Neural crest cell (in vitro differentiated cells): ENCODE data around the gene USP30. TPM values are rescaled to one million over a fixed set of nuclear protein-coding genes. Genes with fewer than 3 reads are reported as not detected.

Source experiments
- DNase-seq: peaks from one replicate; pipeline ENCODE4 v3.0.0; 2021; ENCODE audit warnings: low read depth, mixed read lengths, low spot score
- H3K27ac Mint-ChIP-seq: one replicate; pipeline ENCODE4 v1.8.0; 2021; ENCODE audit warnings: mild to moderate bottlenecking, mixed read lengths; ENCODE audit not compliant: unreplicated experiment
- H3K27me3 Mint-ChIP-seq: 2 replicates; pipeline ENCODE4 v1.8.0; 2021; ENCODE audit warnings: low read depth, mild to moderate bottlenecking, mixed read lengths
- H3K36me3 Mint-ChIP-seq: 2 replicates; pipeline ENCODE4 v1.8.0; 2021; ENCODE audit warnings: low read depth, mild to moderate bottlenecking, mixed read lengths
- H3K4me1 Mint-ChIP-seq: 2 replicates; pipeline ENCODE4 v1.8.0; 2021; ENCODE audit warnings: mixed read lengths
- H3K4me3 Mint-ChIP-seq: one replicate; pipeline ENCODE4 v1.8.0; 2021; ENCODE audit warnings: mild to moderate bottlenecking, mixed read lengths
- H3K9me3 Mint-ChIP-seq: 2 replicates; pipeline ENCODE4 v1.8.0; 2021; ENCODE audit warnings: mixed read lengths
- total RNA-seq: library from RNA; stranded (reverse); gene quantifications from 2 replicates; pipeline ENCODE4 v1.2.1, GENCODE V29; 2021
- TF ChIP-seq, protein P1 (sequence below): fragments of 200-600 bp; sonication (generic); conservative IDR thresholded peaks from 2 replicates; pipeline ENCODE4 v1.5.0; 2021; ENCODE audit warnings: antibody characterized with exemption, mild to moderate bottlenecking

The USP30 gene
- total RNA-seq, 1 donor from 2014 or later = 20.9 TPM

DNA sequence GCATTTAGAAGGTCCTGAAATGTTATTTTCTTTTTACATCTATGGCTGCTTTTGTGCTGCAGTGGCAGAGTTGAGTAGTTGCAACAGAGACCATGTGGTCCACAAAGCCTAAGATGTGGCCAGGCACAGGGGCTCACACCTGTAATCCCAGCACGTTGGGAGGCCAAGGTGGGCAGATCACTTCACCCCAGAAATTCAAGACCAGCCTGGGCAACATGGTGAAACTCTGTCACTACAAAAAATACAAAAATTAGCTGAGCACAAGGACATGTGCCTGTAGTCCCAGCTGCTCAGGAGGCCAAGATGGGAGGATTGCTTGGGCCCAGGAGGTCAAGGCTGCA lies 13.4 kb downstream of the USP30 start:
- H3K27me3 Mint-ChIP-seq = no peaks in the 10 kb centered on the region
- no peak for DNase-seq
- peaks cover 4% of the 10 kb centered on the region for H3K36me3 Mint-ChIP-seq
- H3K9me3 Mint-ChIP-seq = peaks cover 2% of the 10 kb centered on the region
- H3K4me3 Mint-ChIP-seq = no peak overlapping the region
- no peak overlapping the region for H3K27ac Mint-ChIP-seq
- TF ChIP-seq, protein P1, sequence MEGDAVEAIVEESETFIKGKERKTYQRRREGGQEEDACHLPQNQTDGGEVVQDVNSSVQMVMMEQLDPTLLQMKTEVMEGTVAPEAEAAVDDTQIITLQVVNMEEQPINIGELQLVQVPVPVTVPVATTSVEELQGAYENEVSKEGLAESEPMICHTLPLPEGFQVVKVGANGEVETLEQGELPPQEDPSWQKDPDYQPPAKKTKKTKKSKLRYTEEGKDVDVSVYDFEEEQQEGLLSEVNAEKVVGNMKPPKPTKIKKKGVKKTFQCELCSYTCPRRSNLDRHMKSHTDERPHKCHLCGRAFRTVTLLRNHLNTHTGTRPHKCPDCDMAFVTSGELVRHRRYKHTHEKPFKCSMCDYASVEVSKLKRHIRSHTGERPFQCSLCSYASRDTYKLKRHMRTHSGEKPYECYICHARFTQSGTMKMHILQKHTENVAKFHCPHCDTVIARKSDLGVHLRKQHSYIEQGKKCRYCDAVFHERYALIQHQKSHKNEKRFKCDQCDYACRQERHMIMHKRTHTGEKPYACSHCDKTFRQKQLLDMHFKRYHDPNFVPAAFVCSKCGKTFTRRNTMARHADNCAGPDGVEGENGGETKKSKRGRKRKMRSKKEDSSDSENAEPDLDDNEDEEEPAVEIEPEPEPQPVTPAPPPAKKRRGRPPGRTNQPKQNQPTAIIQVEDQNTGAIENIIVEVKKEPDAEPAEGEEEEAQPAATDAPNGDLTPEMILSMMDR = no peak
- H3K4me1 Mint-ChIP-seq = no peaks in the 10 kb centered on the region

DNA sequence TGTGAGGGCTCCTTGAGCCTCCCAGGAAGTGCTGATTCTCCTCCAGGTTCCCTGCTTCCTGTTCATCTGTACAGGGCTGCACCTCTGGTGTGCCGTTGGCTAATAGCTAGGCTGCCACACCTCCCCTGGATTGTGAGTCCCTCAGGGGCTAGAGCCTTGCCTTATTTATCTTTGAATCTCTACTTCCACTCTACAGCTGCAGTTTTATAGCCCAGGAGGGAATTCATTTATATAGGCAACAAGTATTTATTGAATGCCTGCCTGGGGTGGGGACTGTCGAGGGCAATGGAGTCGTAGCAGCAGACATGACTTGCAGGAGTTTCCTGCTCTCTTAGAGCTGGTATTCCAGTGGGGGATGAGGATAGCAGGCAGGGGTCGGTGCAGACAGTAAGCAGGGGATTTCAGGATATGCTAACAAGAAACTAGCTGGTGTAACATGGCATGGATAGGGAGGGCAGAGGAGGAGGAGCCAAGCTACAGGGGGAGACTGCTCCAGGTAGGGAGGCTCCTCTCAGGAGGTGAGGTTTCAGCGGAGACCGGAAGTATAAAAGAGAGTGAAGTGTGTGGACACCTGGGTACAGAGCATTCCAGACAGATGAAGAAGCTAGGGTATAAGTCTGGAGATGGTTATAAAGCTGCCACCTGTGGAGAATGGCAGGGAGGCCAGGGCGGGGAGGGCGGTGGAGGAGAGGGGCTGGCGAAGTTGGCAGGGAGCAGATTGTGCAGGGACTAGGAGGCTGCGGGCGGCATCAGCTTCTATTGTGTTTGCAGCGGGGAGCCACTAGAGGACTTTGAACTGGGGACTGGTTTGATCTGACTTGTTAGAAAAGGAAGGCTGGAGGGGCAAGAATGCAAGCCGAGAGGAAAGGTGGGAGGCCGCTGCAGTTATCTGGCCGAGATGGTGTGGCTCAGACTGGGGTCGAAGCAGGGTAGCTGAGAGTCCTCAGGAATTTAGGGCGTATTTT lies 17.2 kb downstream of the USP30 start:
- no peaks in the 10 kb centered on the region for H3K27me3 Mint-ChIP-seq
- TF ChIP-seq, protein P1 = no peak
- H3K4me1 Mint-ChIP-seq = no peaks in the 10 kb centered on the region
- DNase-seq = no peak
- H3K36me3 Mint-ChIP-seq = peaks cover 13% of the 10 kb centered on the region
- H3K9me3 Mint-ChIP-seq = no peaks in the 10 kb centered on the region
- H3K4me3 Mint-ChIP-seq = no peak overlapping the region
- no peak overlapping the region for H3K27ac Mint-ChIP-seq

- Mint-ChIP-seq H3K27ac (no peak overlapping the region), H3K4me1 (no peaks in the 10 kb centered on the region), H3K27me3 (no peaks in the 10 kb centered on the region), H3K4me3 (no peak overlapping the region), H3K36me3 (peaks cover 33% of the 10 kb centered on the region), H3K9me3 (no peaks in the 10 kb centered on the region)
- no peak for DNase-seq
- TF ChIP-seq, protein P1 = no peak
Observed at GRCh38 chr12:109074866-109075265, 22.5 kb downstream of the USP30 start.

DNA sequence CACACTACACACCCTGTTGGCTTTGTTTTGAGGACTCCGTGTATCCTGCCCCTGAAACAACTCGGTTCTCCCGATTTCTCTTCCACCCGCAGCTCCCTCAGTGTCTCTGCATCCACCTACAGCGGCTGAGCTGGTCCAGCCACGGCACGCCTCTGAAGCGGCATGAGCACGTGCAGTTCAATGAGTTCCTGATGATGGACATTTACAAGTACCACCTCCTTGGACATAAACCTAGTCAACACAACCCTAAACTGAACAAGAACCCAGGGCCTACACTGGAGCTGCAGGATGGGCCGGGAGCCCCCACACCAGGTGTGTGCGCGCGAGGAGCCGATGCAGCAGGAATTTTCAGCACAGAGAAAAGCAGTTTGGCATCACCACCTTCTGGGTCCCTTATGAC lies 30.4 kb downstream of the USP30 start:
- DNase-seq = no peak
- Mint-ChIP-seq H3K4me1 (no peaks in the 10 kb centered on the region), H3K9me3 (no peaks in the 10 kb centered on the region), H3K27ac (no peak overlapping the region), H3K36me3 (peaks cover 11% of the 10 kb centered on the region), H3K27me3 (no peaks in the 10 kb centered on the region), H3K4me3 (no peak overlapping the region)
- TF ChIP-seq, protein P1 = no peak

DNA sequence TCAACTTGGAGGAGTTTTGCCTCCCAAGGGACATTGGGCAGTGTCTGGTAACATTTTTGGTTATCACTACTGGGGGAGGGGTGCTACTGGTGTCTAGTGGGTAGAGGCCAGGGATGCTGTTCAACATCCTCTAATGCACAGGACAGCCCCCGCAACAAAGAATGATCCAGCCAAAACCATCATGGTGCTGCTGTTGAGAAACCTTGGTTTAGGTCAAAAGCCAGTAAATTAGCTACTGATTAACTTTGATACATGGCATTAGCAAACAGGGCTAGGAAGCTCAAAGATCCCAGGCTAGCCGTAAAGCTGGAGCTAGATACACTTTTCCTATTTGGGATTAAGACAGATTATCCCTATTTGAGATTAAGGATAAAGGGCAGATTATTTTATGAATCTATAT lies 32.0 kb downstream of the USP30 start:
- TF ChIP-seq, protein P1 = no peak
- no peaks in the 10 kb centered on the region for H3K27me3 Mint-ChIP-seq
- H3K27ac Mint-ChIP-seq = no peak overlapping the region
- H3K36me3 Mint-ChIP-seq = peaks cover 3% of the 10 kb centered on the region
- H3K4me1 Mint-ChIP-seq = no peaks in the 10 kb centered on the region
- no peak for DNase-seq
- no peaks in the 10 kb centered on the region for H3K9me3 Mint-ChIP-seq
- no peak overlapping the region for H3K4me3 Mint-ChIP-seq
